GM18517 (cell line): ENCODE measurements around the gene NSUN3.
A peak's percentile ranks its signal among the peaks of the same experiment; 100 is the strongest.
"Not testable (repeated sequence)": the region's sequence is repeated elsewhere in the genome, so short reads cannot be mapped to it uniquely, and the experiment has no call there.

Experiments
- ATAC-seq: cut with Tn5 transposase; IDR thresholded peaks from one replicate; pipeline ENCODE4 v1.9.1; 2021; ENCODE audit warnings: mild to moderate bottlenecking, moderate library complexity; ENCODE audit not compliant: unreplicated experiment

Gene NSUN3

DNA sequence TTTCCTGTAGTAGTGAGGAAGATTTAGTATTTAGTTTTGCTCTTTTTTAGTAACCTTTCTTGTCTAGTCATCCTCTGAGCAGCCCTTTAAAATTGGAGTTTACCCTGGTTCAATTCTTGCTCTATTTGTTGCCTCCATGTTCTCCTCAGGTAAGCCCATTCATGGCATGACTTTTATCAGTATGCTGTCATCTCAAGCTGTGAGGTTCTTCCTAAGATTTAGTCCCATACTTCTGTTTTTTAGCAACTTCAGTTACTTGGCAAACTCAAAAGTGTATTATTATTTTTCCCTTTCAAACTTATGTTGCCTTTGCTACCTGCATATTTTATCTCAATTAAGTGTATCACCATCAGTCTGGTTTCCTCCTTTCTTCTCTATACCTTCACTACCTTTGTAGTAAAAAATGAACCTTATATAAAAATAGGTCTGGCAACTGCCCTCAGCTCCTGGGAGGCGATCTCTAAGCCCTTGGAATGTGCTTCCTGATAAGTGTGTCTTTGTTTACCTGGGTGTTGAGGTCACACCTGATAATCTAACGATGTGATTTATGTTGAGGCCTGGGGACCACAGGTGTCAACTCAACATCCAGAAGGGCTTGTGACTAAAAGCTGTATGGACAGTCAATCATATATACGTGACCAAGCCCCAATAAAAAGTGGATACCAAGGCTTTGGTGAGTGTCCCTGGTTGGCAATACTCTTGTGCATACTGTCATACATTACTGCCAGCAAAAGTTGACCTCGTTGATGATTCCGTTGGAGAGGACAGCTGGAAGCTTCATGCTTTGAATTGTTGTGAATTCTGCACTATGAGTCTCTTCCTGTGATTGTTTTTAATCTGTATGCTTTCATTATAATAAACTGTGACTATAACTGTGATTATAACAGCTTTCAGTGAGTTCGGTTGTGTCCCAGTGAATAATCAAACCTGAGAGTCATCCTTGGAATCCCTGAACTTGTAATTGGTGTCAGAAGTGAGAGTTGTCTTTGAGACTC, 3.9 kb downstream of the NSUN3 start:
- ATAC-seq = no peak

DNA sequence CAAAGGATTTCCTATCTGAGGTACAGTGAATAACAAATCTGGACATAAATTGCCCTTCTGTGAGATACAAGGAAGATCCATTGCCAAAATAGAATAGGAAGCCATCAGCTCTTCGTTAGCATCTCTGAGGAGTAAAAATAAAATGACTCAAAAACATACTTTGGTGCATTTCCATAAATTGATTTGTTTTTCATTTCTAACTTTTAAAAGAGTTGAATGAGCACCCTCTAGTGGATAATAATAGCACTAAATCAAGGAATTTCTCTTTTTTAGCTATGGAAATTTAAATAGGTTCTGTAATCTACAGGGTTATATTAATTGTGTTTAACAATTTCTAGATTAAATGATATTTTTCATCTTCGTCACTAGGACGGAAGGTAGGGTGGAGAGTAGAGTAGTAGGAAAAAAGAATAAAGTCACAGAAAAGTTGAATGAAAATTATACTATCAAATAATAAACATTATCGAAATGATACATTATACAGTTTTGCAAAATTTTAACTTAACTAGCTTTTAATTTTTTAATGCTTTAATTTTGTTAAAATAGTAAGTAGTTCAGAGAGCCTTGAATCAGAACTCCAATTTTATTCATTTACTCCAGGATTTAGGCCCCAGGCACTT, 6.4 kb downstream of the NSUN3 start:
- no peak for ATAC-seq

DNA sequence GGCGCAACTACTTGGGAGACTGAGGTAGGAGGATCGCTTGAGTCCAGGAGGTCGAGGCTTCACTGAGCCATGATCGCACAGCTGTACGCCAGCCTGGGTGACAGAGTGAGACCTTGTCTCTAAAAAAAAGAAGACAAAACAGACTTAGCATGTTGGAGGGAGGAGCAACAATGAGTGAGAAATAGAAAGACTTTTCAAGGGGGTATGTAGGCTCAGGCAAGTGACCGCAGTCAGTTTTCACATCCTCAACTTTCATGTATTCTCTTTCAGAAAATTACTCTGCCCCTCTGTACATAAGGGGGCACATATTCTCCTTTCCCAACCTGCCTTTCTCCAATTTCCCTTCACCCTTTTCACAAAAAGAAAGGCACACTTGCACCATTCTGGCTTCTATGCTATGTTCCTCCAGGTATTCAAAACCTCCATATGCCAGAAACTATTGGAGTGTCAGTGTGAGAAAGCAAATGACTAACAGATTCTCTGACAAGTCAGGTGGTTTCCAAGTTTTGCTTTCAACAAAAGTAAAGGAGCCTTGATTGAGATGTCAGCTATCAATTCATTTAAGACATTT, 7.6 kb downstream of the NSUN3 start:
- ATAC-seq = no peak

DNA sequence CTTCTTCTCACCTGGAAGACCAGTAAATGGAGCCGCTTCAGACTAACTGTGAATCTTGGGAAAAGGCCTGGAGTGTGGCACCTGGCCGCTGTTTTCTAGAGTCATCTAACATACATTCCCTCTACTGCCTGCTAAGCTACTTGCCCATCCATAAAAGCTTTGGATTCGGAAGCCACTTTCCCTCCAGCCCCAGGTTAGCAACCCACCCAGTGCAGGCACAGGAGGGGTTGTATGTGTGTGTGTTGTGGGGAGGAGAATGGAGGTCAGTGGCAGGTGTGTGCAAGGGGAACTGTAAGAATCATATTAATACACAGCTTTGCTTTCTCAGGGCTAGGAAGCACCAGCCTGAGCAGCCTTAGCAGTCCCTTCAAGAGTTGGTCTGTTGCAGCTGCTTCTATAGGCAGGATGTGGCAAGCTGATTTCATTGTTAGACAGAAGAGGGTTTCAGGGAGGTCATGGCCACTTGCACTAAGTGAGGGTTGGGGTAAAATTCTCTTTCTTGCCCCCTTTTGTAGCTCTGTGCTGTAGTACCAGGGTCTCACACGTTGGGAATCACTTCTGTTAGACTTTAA, 8.9 kb downstream of the NSUN3 start:
- peak; percentile 68 for ATAC-seq

DNA sequence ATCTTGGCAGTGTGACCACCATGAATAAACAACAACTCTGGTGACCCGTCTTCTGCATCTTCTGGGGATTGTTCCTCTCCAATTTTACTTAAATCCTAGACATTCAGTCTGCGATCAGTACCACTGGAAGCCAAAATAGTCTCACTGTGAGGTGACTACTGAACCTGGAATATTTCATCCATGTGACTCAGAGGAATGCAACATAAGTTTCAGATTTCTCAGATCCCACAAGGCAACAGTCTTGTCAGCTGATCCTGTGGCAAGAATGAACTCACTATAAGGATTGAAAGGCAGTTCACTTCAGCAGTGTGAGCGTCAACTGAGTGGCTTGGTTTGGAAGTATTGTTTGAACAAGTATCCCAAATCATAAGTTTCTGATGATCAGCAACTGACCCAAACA, 13.2 kb downstream of the NSUN3 start:
- no peak for ATAC-seq

DNA sequence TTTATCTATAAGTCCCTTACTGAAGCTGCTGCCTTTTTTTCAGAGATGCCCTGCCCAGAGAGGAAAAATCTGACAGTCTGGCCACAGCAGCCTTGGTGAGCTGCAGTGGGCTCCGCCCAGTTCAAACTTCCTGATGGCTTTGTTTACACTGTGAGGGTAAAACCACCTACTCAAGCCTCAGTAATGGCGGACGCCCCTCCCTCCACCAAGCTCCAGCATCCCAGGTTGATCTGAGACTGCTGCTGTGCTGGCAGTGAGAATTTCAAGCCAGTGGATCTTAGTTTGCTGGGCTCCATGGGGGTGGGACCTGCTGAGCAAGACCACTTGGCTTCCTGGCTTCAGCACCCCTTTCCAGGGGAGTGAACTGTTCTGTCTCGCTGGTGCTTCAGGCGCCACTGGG, 17.7 kb downstream of the NSUN3 start:
- not testable (repeated sequence) for ATAC-seq

DNA sequence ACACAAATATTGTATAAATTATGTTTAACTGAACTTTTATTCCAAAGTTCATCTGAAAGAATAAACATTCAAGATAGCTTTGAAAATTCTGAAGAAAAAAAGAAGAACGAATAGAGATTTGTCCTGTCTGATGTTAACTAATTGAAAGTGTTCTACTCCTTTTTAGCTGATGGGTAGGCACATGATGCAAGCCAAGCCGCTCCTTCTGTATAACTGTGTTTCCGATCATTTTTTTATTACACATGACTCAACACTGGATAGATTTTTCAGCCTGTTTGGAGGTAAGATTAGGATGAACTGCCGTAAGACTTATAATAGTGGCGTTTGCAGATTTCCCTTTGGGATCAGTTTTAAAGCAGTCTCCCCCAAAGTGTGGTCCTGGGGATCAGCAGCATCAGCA, 19.0 kb downstream of the NSUN3 start:
- ATAC-seq = no peak

DNA sequence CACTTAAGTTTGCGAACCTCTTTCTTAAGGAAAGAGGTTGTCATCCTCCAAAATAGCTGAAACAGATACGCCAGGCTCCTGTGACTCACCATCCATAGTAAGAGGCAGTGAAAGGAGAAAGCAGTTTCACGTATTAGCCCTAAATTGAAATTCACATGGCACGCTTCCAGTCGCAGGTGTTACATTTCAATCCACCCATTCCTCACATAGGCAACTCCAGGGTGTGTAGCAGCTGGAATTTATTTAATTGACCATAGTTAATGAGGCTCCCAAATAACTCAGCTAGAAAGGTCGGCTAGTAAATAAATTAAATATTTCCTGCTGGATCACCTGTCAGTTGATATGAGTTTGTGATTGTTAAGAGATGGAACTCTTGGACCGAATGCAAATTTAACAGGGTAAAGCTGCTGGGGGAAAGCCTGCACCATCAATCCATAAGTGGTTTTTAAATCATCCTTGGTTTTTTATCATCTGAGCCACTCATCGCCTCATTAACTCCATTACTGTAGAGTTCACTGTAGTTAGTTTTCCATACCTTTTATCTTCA, 19.6 kb downstream of the NSUN3 start:
- no peak for ATAC-seq

DNA sequence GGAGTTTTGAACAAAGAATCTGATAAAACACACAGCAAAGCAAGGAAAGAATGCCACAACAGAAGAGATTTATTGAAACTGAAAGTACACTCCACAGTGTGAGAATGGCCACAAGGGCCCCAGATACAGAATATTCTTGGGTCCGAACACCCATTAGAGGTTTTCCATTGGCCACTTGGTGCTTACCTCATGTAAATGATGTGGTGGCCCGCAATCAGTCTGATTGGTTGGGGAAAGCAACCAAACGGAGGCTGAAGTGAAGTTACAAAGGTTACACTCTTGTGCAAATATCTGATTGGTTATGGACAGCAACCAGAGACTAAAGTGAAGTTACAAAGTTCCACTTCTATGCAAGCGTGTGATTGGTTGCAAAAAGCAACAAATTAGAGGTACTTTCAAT, 20.4 kb downstream of the NSUN3 start:
- peak; percentile 65 for ATAC-seq

DNA sequence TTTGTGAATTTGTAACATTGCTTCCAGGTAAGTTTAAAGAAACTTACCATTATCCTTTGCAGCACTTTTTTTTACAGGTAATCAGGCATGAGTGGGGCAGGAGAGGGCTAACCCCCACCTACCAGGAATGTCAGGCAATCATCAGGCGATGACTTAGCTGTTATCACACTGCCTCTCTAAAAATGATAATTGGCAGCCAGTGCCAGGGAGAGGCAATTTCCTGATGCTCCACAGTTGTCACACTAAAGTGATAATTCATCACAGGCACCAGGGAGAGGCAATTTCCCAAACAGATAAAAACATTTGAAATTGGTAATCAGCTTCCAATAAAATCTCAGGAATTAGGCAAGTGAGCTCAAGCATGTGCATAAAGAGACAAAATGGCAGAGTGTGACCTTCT, 26.3 kb downstream of the NSUN3 start:
- ATAC-seq = no peak

DNA sequence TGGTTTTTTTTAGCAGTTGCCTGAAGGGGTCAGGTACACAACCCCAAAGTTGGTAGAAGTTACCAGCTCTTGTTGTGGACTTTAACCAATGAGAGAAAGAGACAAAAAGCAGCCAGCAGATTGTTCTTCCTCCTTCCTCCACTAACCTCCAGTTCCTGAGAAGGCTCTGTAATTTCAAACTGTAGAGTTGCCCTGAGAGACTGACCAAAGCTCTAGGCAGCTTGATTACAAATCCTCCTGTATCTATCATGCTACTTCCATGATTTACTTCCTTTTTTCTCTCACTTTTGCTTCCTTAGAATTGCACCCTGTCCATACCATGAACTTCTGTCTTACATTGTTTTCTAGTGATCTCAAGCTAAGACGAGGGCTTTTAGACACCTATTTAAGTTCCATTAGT, 29.2 kb downstream of the NSUN3 start:
- ATAC-seq = no peak

DNA sequence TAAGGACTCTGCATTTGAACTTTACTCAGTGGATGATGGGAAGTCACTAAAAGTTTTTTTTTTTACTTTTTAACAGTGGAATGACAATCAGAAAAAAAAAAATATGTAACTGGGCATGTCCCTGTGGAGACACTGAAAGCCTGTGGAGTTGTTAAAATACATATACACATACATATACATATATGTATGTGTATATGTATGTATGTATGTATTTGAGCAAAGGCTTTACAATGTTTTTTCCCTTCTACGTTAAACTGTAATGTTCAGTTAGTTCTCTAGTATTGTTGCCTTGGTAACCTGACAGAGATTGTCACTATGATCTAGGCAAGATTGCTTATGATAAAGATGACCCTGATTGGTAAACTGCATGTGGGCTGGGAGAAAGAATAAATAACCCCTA, 30.3 kb downstream of the NSUN3 start:
- ATAC-seq = no peak

DNA sequence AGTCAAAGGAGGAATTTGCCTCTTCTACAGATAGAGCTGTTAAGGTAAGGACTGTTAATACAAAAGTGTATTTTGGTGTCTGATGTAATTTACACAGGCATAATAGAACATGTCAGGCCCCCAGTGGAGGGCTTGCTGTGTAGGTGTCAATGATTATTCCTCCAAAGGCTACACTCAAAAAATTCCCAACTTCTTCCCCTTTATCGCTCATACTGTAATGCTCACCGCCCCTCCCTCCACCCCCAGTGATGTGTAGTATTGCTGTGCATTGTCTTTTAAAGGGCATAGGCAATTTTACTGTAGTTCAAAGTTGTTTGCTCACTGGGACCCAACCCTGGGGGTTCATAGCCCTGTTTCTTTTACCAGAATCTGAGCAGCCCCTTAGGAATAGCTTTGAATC, 32.2 kb downstream of the NSUN3 start:
- no peak for ATAC-seq

DNA sequence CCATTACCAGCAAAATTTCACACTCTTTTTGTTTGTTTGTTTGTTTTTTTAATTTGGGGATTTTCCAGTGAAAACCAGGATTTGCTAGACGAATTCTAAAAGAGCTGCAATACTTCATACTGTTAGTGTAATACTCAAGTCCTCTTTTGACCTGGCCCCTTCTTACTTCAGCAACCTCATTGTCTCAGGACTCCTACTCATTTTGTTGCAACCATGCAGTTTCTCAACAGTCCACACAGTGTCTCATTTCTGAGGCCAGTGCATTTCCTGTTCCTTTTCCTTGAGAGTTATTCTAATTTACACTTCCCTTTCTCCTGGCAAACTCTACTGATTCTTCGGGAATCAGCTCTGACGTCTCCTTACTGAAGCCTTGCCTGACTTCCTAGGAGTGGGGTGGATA, 35.6 kb downstream of the NSUN3 start:
- ATAC-seq = no peak

DNA sequence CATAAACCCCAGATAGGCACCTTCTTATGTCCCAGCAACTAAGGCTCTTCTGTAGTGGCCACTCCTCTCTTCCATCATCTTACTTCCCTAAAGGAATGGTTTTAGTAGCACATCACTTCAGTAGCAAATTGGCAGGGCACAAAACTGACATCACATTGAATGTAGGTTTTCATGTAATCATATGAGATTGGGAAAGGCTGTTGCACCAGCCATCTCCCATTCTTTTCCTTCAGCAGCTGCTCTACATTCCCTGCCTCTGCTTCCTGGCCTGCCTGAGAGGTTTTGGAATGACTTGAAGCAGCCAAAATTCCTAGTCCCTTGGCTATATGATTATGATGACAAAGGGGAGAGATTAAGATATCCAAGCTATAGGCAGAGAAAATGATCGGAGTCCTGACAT, 36.5 kb downstream of the NSUN3 start:
- no peak for ATAC-seq

DNA sequence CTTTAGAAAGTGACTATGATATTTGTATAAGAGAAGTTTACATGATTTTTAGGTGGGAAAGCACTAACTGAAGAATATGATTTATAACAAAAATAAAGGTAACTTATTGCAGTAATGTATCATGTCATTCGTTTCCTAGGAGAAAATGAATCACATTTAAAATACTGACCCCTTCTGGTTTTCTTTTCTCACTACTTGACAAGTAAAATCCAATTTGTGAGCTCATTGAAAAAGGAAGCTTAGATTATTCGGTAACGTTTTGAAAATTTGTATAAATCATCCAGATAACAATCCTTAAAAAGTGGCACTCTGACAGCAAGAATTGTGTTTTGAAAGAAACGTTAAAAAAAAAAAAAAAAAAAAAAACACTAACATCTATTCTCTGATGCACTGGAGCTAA, 39.0 kb downstream of the NSUN3 start:
- no peak for ATAC-seq

DNA sequence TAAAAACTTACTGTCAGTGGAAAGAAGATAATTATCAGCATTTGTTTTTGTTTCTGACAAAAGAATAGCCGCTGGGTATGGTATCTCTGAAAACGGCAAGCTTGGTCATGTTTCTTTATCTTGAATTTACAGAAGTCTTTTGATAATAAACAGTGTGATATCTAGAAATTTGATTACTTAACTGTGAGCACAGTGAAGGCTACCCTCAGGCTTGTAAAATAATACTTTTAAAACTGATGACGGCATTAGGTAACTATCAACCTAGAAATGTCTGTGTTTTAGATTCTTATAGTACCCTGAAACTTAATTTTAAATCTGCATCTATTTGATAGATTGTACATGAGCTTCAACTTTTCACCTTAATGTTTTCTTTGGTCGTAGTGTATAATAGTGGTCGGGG, 43.4 kb downstream of the NSUN3 start:
- no peak for ATAC-seq

DNA sequence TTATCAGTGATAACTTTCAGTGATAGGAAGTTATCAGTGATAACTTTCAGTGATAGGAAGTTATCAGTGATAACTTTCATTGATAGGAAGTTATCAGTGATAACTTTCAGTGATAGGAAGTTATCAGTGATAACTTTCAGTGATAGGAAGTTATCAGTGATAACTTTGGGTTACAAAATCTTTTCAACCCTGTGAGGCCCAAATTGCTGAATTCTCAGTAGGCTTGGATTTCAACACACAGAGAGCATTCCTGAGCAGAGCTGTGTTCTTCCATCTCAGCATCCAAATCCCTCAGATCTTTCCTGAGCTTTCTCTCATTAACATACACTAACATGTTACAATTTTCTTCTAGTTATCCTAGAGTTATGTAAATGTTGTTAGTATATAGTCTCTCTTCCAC, 47.4 kb downstream of the NSUN3 start:
- not testable (repeated sequence) for ATAC-seq

DNA sequence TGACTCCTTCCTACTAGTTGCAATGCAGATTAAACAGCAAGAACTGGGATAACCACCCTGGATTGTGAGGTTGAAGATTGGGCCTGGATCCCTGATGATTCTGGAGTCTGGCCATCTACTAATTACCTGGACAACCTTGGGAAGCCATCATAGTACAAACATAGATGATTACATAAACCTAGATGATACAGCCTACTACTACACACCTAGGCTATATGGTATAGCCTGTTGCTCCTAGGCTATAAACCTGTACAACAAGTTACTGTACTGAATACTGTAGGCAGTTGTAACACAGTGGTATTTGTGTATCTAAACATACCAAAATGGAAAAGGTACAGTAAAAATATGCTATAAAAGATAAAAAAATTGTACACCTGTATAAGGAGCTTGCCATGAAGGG, 48.0 kb downstream of the NSUN3 start:
- ATAC-seq = no peak

DNA sequence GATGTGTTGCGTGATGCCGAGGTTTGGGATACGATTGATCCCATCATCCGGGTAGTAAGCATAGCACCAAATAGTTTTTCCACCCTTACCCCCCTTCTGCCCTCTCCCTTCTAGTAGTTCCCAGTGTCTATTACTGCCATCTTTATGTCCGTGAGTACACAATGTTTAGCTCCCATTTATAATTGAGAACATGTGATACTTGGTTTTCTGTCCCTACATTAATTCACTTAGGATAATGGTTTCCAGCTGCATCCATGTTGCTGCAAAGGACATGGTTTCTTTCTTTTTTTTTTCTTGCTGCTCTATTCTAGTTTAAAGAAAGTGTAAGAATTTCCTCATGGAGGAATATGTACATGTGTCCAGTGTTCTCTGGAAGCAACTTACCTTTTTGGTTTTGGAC, 51.8 kb downstream of the NSUN3 start:
- ATAC-seq = no peak

DNA sequence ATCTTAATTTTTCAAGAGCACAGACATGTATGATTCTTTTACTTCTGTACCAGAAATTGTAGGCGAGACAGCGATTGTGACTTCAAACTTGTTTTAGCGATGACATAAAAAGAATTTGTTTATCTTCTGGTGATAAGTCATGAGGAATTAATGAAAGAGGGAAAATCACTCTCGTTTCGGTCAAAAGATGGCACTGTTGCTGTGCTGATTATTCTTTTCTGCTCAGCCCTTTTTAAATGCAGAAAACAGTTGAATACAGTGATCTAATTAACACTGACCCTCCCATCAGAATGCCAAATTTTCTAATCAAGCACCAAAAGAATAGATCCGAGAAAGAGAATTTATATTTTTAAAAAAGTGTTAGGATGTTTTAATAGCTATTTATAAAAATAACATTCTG, 52.6 kb downstream of the NSUN3 start:
- no peak for ATAC-seq
